Ectodermal cell (in vitro differentiated cells): ENCODE results near the gene FANCD2.
"Not testable (repeated sequence)": the region's sequence is repeated elsewhere in the genome, so short reads cannot be mapped to it uniquely, and the experiment has no call there.

ENCODE experiments used
- H3K27ac ChIP-seq: 2 replicates; pipeline ENCODE4 v1.7.0; 2013; ENCODE audit warnings: mild to moderate bottlenecking, low read depth, low read length; ENCODE audit not compliant: insufficient read depth, poor library complexity, severe bottlenecking
- H3K27me3 ChIP-seq: 2 replicates; pipeline ENCODE4 v1.7.0; 2013; ENCODE audit warnings: mild to moderate bottlenecking, low read length; ENCODE audit not compliant: insufficient read depth, control insufficient read depth, poor library complexity, severe bottlenecking
- H3K36me3 ChIP-seq: one replicate; pipeline ENCODE4 v1.7.0; 2013; ENCODE audit warnings: low read length; ENCODE audit not compliant: control insufficient read depth, insufficient read depth
- H3K4me1 ChIP-seq: one replicate; pipeline ENCODE4 v1.7.0; 2013; ENCODE audit warnings: low read length; ENCODE audit not compliant: control insufficient read depth, insufficient read depth
- H3K4me3 ChIP-seq: 2 replicates; pipeline ENCODE4 v1.7.0; 2013; ENCODE audit warnings: low read depth, low read length, control low read depth; ENCODE audit not compliant: insufficient read depth
- H3K9me3 ChIP-seq: 2 replicates; pipeline ENCODE4 v1.7.0; 2013; ENCODE audit warnings: mild to moderate bottlenecking, low read length, moderate library complexity; ENCODE audit not compliant: control insufficient read depth
- WGBS, 2 experiments: methylation state at CpG; one replicate each; pipeline ENCODE4 v1.1.7; 2013; ENCODE audit warnings: missing lambda C conversion rate in 2 of 2; 5-methylcytosine and 5-hydroxymethylcytosine counted together

FANCD2 gene

GRCh38 chr3:10099041-10099440 lies 72.8 kb downstream of the FANCD2 start:
- no peak overlapping the region for H3K4me3 ChIP-seq
- WGBS, 2 experiments = 95 to 100% methylated on average over 4 to 5 of the region's 5 CpGs
- no peak overlapping the region for H3K27ac ChIP-seq
- no peaks in the 10 kb centered on the region for H3K9me3 ChIP-seq
- no peaks in the 10 kb centered on the region for H3K27me3 ChIP-seq
- peaks cover 17% of the 10 kb centered on the region for H3K36me3 ChIP-seq
- H3K4me1 ChIP-seq = no peaks in the 10 kb centered on the region

- WGBS, 2 experiments = 83 to 93% methylated on average over 1 to 2 of the region's 2 CpGs
These were observed 80.7 kb downstream of the FANCD2 start for GRCh38 chr3:10106919-10107318.

GRCh38 chr3:10108091-10108490 lies 81.9 kb downstream of the FANCD2 start, which contains the start of gene FANCD2OS:
TSS of gene FANCD2OS (minus strand) at chr3:10108255. CDS start at chr3:10104774, 3,481 bp downstream.
- no peaks in the 10 kb centered on the region for H3K4me1 ChIP-seq
- WGBS, 2 experiments = 94% methylated on average over 28 of the region's 28 CpGs
- H3K9me3 ChIP-seq = no peaks in the 10 kb centered on the region
- H3K27me3 ChIP-seq = no peaks in the 10 kb centered on the region
- H3K4me3 ChIP-seq = no peak within 1 kb of the TSS
- no peak within 1 kb of the TSS for H3K27ac ChIP-seq
- no peaks in the 10 kb centered on the region for H3K36me3 ChIP-seq

More at GRCh38 chr3:10106919-10107318, 80.7 kb downstream of the FANCD2 start:
- H3K27ac ChIP-seq = no peak overlapping the region
- no peaks in the 10 kb centered on the region for H3K36me3 ChIP-seq
- no peaks in the 10 kb centered on the region for H3K9me3 ChIP-seq
- H3K4me1 ChIP-seq = no peaks in the 10 kb centered on the region
- H3K4me3 ChIP-seq = no peak overlapping the region
- H3K27me3 ChIP-seq = no peaks in the 10 kb centered on the region

- H3K4me3 ChIP-seq = peak within 1 kb of the TSS; percentile 96
- 2% methylated on average over 53 to 54 of the region's 54 CpGs for WGBS, 2 experiments
- H3K36me3 ChIP-seq = no peaks in the 10 kb centered on the region
- no peaks in the 10 kb centered on the region for H3K27me3 ChIP-seq
- H3K9me3 ChIP-seq = no peaks in the 10 kb centered on the region
- H3K27ac ChIP-seq = no peak within 1 kb of the TSS
- peaks cover 7% of the 10 kb centered on the region for H3K4me1 ChIP-seq
These were observed 89.3 kb downstream of the FANCD2 start, which contains the start of gene BRK1 for GRCh38 chr3:10115326-10116137. TSS of gene BRK1 (plus strand) at chr3:10115675. CDS start at chr3:10115702, 27 bp downstream.

GRCh38 chr3:10116138-10116460 lies 89.9 kb downstream of the FANCD2 start:
- no peaks in the 10 kb centered on the region for H3K9me3 ChIP-seq
- H3K27ac ChIP-seq = no peak overlapping the region
- WGBS, 2 experiments = 1 to 2% methylated on average over 10 of the region's 10 CpGs

GRCh38 chr3:10116928-10117327 lies 90.7 kb downstream of the FANCD2 start:
- WGBS, 2 experiments = 91% methylated on average over 4 of the region's 4 CpGs
- no peak overlapping the region for H3K27ac ChIP-seq
- peaks cover 7% of the 10 kb centered on the region for H3K4me1 ChIP-seq
- peak overlapping the region; percentile 96 for H3K4me3 ChIP-seq
- no peaks in the 10 kb centered on the region for H3K9me3 ChIP-seq
- no peaks in the 10 kb centered on the region for H3K27me3 ChIP-seq
- H3K36me3 ChIP-seq = no peaks in the 10 kb centered on the region

More at GRCh38 chr3:10116138-10116460, 89.9 kb downstream of the FANCD2 start:
- Histone ChIP-seq H3K4me3 (peak overlapping the region; percentile 96), H3K4me1 (peaks cover 7% of the 10 kb centered on the region), H3K27me3 (no peaks in the 10 kb centered on the region), H3K36me3 (no peaks in the 10 kb centered on the region)

DNA sequence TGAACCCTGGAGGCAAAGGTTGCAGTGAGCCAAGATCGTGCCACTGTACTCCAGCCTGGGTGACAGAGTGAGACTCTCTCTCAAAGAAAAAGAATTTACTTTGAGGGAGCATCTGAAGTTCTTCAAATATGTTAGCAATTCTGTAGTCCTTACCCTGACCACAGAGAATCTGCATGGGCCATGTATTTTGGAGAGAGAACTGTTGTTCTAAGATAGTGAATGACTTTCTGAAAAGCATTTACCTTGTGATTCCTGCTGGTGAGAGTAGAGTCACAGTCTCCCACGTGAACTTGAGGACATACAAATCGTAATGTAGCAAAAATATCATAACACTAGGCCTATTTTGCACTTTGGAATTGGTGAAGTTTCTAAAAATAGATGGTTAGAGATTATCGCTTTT lies 93.1 kb downstream of the FANCD2 start:
- Histone ChIP-seq H3K4me3 (no peak overlapping the region), H3K9me3 (no peaks in the 10 kb centered on the region), H3K4me1 (peaks cover 7% of the 10 kb centered on the region), H3K36me3 (no peaks in the 10 kb centered on the region), H3K27me3 (no peaks in the 10 kb centered on the region), H3K27ac (no peak overlapping the region)
- WGBS, 2 experiments = 97 to 98% methylated on average over 4 of the region's 4 CpGs

GRCh38 chr3:10121064-10121463 lies 94.8 kb downstream of the FANCD2 start:
- Histone ChIP-seq H3K9me3 (no peaks in the 10 kb centered on the region), H3K4me3 (no peak overlapping the region), H3K36me3 (peaks cover 6% of the 10 kb centered on the region), H3K4me1 (peaks cover 7% of the 10 kb centered on the region), H3K27ac (no peak overlapping the region), H3K27me3 (no peaks in the 10 kb centered on the region)
- 95 to 99% methylated on average over 2 of the region's 2 CpGs for WGBS, 2 experiments

DNA sequence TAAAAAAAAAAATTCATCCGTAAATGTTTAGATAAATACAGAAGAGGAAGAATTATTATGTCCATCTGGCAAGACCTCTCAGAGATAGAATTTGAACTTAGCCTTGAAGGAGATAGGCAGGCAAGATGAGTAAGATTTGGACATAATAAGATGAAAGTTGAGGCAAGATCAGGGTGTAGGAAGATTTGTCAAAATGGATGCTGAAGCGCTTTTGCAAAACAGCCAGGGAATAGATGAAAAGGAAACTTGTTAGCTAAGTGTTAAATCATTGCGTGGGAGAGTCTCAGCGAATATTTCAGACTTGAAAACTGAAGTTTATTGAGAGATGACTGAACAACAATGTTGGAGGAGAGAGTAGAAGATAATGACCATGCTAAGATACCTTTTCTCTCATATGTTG lies 96.5 kb downstream of the FANCD2 start:
- H3K9me3 ChIP-seq = no peaks in the 10 kb centered on the region
- H3K36me3 ChIP-seq = peaks cover 17% of the 10 kb centered on the region
- H3K4me3 ChIP-seq = no peak overlapping the region
- H3K27ac ChIP-seq = no peak overlapping the region
- WGBS, 2 experiments = 97% methylated on average over 4 of the region's 4 CpGs
- no peaks in the 10 kb centered on the region for H3K27me3 ChIP-seq
- H3K4me1 ChIP-seq = no peaks in the 10 kb centered on the region

DNA sequence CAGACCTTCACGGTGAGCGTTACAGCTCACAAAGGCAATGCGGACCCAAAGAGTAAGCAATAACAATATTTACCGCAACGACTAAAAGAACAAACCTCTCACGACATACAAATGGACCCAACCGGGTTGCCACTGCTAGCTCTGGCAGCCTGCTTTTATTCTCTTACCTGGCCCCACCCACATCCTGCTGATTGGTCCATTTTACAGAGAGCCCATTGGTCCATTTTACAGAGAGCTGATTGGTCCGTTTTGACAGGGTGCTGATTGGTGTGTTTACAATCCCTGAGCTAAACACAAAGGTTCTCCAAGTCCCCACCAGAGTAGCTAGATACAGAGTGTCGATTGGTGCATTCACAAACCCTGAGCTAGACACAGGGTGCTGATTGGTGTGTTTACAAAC lies 109.6 kb downstream of the FANCD2 start:
- WGBS, 2 experiments = 92 to 93% methylated on average over 8 of the region's 9 CpGs
- not testable (repeated sequence) for H3K4me3 ChIP-seq, H3K27ac ChIP-seq, H3K27me3 ChIP-seq, H3K4me1 ChIP-seq, H3K36me3 ChIP-seq, H3K9me3 ChIP-seq
